HG03280 (cell line): ENCODE data around the gene AOAH.
"Not testable (repeated sequence)": the region's sequence is repeated elsewhere in the genome, so short reads cannot be mapped to it uniquely, and the experiment has no call there.

Experiments used
- ATAC-seq: cut with Tn5 transposase; IDR thresholded peaks from one replicate; pipeline ENCODE4 v1.9.1; 2021; ENCODE audit warnings: mild to moderate bottlenecking, moderate library complexity; ENCODE audit not compliant: unreplicated experiment

The AOAH gene

DNA sequence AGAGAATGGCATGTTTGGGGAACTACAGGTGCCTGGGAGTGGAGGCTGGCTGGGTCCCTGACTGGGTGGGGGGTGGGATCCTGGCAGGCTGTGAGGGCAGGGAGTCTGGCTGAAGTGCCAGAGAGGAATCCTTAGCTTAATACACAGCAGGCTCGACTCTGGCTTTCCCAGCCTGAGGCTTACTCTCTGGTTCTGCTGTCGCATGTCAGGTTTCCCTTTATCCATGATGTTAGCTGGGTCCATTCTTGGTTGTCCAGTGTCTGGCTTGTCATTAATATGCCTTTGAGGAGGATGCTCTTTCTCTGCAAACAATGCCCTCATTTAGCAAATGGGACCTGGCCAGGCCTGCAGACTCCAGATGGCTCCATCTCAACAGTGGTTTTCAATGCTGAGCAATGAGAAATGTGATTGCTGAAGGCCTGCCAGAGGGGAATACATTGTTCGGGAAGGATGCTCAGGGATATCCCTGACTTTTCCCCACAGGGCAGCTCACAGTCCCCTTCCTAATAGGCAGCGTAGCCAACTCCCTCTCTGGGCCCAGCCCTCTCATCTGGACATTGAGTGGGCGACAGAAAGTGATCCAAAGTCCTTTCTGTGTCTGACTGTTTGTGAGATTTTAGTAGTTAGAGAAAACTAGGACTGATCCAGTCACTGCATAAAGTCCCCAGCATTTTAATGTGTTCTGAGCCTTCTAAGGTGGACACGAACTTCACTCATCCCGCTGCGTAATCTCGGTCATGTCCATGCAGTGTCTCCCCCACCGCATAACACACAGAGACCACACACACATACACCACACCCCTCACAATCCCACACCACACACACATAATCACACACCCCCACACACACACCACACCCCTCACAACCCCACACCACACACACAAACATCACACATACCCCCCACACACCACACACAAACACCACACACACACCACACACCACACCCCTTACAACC, 209.7 kb downstream of the AOAH start:
- ATAC-seq = no peak

GRCh38 chr7:36513393-36513792, 210.9 kb downstream of the AOAH start:
- ATAC-seq = no peak

DNA sequence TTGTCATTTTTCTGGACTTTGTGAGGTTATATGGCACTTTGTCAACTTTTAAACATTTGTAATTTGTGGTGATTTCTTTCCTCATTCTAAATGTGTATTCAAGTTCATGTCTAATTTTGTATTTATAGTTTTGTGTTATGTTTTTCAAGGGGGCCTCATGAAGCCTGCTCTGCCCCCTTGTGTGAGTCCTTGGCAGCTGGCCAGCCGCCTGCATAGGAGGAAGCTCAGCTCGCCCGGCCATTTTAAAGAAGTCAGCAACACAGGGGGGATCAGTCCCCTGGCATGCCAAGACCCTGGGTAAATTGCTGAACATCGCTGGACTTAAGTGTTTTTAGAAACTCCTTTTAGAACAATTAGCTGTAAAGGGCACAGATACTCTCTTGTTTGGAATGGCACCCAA, 211.7 kb downstream of the AOAH start:
- no peak for ATAC-seq

GRCh38 chr7:36509962-36510361, 214.3 kb downstream of the AOAH start:
- no peak for ATAC-seq

GRCh38 chr7:36507475-36508440, 216.5 kb downstream of the AOAH start:
- ATAC-seq = no peak

DNA sequence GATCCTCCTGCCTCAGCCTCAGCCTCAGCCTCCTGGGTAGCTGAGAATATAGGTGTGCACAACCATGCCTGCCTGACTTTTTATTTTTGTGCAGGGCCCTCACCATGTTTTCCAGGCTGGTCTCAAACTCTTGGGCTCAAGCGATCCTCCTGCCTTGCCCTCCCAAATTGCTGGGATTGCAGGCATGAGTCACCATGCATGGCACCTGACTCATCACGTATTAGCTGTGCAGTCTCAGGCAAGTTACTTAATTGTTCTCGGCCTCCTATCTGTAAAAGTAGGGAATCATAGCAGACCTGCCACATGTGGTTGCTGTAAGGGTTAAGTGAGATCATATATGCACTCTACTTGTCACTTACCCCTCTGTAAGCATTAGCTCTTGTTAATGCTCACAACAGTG, 217.5 kb downstream of the AOAH start:
- no peak for ATAC-seq

- no peak for ATAC-seq
Measured at GRCh38 chr7:36506130-36506798, 218.0 kb downstream of the AOAH start.

DNA sequence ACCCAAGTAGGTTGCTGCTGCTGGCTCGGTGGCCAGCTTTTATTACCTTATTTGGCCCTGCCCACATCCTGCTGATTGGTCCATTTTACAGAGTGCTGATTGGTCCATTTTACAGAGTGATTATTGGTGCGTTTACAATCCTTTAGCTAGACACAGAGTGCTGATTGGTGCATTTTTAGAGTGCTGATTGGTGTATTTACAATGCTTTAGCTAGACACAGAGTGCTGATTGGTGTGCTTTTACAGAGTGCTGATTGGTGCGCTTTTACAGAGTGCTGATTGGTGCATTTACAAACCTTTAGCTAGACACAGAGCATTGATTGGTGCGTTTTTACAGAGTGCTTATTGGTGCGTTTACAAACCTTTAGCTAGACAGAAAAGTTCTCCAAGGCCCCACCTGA, 219.7 kb downstream of the AOAH start:
- ATAC-seq = not testable (repeated sequence)

- not testable (repeated sequence) for ATAC-seq
Measured at GRCh38 chr7:36504216-36504615, 220.1 kb downstream of the AOAH start.

DNA sequence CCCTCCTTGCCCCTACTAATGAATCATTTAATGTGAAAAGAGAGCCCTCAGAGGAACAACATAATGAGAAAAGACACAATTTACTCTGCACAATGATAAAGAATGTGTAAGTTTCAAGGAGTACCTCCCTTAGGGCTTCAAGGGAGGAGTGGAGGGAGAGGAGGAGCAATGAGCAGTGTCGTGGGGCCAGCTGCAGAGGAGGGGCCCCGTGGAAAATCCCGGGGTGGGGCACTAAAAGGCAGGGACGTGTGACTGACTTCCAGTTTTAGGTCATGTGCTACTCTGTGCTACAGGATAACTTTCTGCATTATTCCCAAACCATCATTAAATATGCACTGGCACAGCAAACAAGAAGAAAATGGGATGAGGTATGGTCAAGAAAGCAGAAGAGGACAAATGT, 226.5 kb downstream of the AOAH start:
- ATAC-seq = no peak

- ATAC-seq = not testable (repeated sequence)
Measured at GRCh38 chr7:36497176-36497575, 227.1 kb downstream of the AOAH start.

DNA sequence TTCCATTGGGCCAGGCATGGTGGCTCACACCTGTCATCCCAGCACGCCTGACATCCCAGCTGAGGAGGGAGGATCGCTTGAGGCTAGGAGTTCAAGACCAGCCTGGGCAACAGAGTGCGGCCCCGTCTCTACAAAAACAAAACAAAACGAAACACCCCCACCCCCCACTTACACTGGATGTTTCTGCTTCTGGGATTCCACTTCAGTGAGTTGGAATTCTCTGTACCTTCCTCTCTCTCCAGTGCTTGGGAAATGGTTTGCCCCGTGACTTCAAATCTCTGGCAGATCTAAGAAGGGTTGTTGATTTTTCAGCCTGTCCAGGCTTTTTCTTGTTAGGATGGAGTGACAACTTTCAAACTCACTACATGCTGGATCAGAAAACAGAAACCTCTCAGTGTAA, 227.7 kb downstream of the AOAH start:
- ATAC-seq = no peak

DNA sequence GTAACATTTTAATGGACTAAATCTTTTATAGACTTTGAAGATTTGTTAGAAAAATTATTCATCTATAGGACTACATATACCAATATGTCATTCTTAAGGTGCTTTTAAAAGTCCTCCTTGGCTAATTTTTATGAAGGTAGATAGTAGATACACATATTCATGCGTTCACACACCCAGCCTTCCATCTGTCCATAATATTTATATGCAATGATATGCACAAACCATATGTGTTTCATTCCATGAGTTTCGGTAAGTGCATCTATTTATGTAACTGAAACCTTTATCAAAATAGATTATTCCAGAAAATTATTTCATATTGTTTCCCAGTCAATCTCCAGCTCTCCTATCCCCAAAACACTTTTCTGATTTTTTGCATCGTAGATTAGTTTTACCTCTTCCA, 233.0 kb downstream of the AOAH start:
- no peak for ATAC-seq

GRCh38 chr7:36490419-36490830, 233.9 kb downstream of the AOAH start:
- ATAC-seq = no peak

DNA sequence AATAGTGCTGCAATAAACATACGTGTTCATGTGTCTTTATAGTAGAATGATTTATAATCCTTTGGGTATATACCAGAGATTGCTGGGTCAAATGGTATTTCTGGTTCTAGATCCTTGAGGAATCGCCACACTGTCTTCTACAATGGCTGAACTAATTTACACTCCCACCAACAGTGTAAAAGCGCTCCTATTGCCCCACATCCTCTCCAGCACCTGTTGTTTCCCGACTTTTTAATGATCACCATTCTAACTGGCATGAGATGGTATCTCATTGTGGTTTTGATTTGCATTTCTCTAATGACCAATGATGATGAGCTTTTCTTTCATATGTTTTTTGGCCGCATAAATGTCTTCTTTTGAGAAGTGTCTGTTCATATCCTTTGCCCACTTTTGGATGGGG, 235.6 kb downstream of the AOAH start:
- not testable (repeated sequence) for ATAC-seq

GRCh38 chr7:36487756-36488336, 236.4 kb downstream of the AOAH start:
- no peak for ATAC-seq

DNA sequence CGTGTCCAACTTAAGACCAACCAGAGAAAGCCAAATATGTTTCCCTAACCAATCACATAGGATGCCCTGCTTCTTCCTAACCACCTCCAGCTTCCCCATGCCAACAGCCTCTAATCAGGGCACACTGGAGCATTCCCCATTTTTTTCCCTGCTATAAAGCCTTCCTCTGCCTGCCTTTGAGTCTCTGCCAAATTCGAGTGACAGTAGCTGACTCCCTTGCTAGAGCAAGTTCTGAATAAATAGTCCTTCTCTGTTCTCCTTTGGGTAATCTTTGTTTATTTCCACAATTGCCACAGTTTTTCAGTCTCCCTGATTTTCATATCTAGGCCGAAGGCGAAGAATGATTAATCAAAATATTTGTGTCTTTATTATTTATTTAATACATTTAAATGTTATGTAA, 238.0 kb downstream of the AOAH start:
- no peak for ATAC-seq

DNA sequence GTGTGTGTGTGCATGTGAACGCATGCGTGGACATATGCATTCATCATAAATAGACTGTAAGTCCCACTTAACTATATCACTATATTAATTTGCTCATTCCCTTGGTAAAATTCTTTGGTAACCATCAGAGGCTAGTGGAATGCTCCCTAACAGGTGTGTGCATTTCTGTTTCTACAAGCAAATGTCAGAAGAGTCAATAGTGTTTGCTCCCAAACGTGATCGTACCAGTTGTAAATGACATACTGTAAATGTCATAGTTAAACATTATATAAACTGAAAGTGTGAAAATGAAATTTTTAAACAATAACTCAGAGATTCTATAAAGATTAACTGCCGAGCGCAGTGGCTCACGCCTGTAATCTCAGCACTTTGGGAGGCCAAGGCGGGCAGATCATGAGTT, 240.0 kb downstream of the AOAH start:
- no peak for ATAC-seq

DNA sequence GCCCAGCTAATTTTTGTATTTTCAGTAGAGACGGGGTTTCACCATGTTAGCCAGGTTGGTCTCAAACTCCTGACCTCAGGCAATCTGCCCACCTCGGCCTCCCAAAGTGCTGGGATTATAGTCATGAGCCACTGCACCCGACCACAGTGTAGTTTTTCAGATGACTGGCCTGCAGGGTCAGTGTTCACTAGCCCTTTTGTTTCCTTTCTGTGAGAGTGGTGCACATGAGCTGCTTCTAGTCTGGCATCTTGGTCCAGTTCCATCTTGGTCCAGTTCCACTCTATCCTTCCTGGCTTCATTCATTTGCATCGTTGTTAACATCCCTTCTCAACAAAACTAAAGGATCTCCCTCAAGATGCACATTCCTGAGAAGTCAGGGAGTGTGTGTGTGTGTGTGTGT, 240.4 kb downstream of the AOAH start:
- ATAC-seq = not testable (repeated sequence)

- ATAC-seq = no peak
Measured at GRCh38 chr7:36478745-36479144, 245.5 kb downstream of the AOAH start.

GRCh38 chr7:36475381-36475780, 248.9 kb downstream of the AOAH start:
- ATAC-seq = no peak
